ENCODE data around the gene NLRP7. TPM values are rescaled to one million over a fixed set of nuclear protein-coding genes. Genes with fewer than 3 reads are reported as not detected.
"Not testable (repeated sequence)": the region's sequence is repeated elsewhere in the genome, so short reads cannot be mapped to it uniquely, and the experiment has no call there.

The NLRP7 gene
- total RNA-seq = not detected in 2 replicates

GRCh38 chr19:54947381-54947780 lies at the start of gene NLRP7:
NLRP7 (minus strand) TSS chr19:54947530.
- no peak for DNase-seq (ENCODE audit: extremely low read depth, low read depth, low spot score)

- no peak for DNase-seq (ENCODE audit: extremely low read depth, low read depth, low spot score)
Measured at GRCh38 chr19:54995561-54995960, 48.2 kb upstream of the NLRP7 start.

GRCh38 chr19:54989531-54989930 lies 42.2 kb upstream of the NLRP7 start:
- not testable (repeated sequence) for DNase-seq (ENCODE audit: extremely low read depth, low read depth, low spot score)

GRCh38 chr19:54982562-54982961 lies 35.2 kb upstream of the NLRP7 start:
- DNase-seq (ENCODE audit: extremely low read depth, low read depth, low spot score) = not testable (repeated sequence)

- not testable (repeated sequence) for DNase-seq (ENCODE audit: extremely low read depth, low read depth, low spot score)
Measured at GRCh38 chr19:54973229-54974090, 26.1 kb upstream of the NLRP7 start.

GRCh38 chr19:54971446-54971845 lies 24.1 kb upstream of the NLRP7 start:
- DNase-seq (ENCODE audit: extremely low read depth, low read depth, low spot score) = not testable (repeated sequence)

GRCh38 chr19:54969647-54970046 lies 22.3 kb upstream of the NLRP7 start:
- no peak for DNase-seq (ENCODE audit: extremely low read depth, low read depth, low spot score)

- DNase-seq (ENCODE audit: extremely low read depth, low read depth, low spot score) = no peak
Measured at GRCh38 chr19:54967611-54968010, 20.3 kb upstream of the NLRP7 start.

GRCh38 chr19:54965055-54965454 lies 17.7 kb upstream of the NLRP7 start:
- not testable (repeated sequence) for DNase-seq (ENCODE audit: extremely low read depth, low read depth, low spot score)

- DNase-seq (ENCODE audit: extremely low read depth, low read depth, low spot score) = no peak
Measured at GRCh38 chr19:54959840-54960239, 12.5 kb upstream of the NLRP7 start.

GRCh38 chr19:54955376-54955775 lies 8.0 kb upstream of the NLRP7 start:
- DNase-seq (ENCODE audit: extremely low read depth, low read depth, low spot score) = no peak

- DNase-seq (ENCODE audit: extremely low read depth, low read depth, low spot score) = not testable (repeated sequence)
Measured at GRCh38 chr19:54953345-54953713, 6.0 kb upstream of the NLRP7 start.

- DNase-seq (ENCODE audit: extremely low read depth, low read depth, low spot score) = no peak
Measured at GRCh38 chr19:54952591-54953344, 5.4 kb upstream of the NLRP7 start.

GRCh38 chr19:54950580-54950979 lies 3.2 kb upstream of the NLRP7 start:
- not testable (repeated sequence) for DNase-seq (ENCODE audit: extremely low read depth, low read depth, low spot score)

GRCh38 chr19:54949412-54949811 lies 2.1 kb upstream of the NLRP7 start:
- no peak for DNase-seq (ENCODE audit: extremely low read depth, low read depth, low spot score)

GRCh38 chr19:54943772-54944361 lies 3.5 kb downstream of the NLRP7 start:
- DNase-seq (ENCODE audit: extremely low read depth, low read depth, low spot score) = not testable (repeated sequence)

- not testable (repeated sequence) for DNase-seq (ENCODE audit: extremely low read depth, low read depth, low spot score)
Measured at GRCh38 chr19:54939538-54939937, 7.8 kb downstream of the NLRP7 start.

GRCh38 chr19:54938906-54939305 lies 8.4 kb downstream of the NLRP7 start:
- no peak for DNase-seq (ENCODE audit: extremely low read depth, low read depth, low spot score)

GRCh38 chr19:54937926-54938325 lies 9.4 kb downstream of the NLRP7 start:
- no peak for DNase-seq (ENCODE audit: extremely low read depth, low read depth, low spot score)

GRCh38 chr19:54928299-54928698 lies 19.0 kb downstream of the NLRP7 start:
- no peak for DNase-seq (ENCODE audit: extremely low read depth, low read depth, low spot score)

- DNase-seq (ENCODE audit: extremely low read depth, low read depth, low spot score) = no peak
Measured at GRCh38 chr19:54923276-54923675, 24.1 kb downstream of the NLRP7 start.
